NCI-H774 (cell line): ENCODE results near the gene POLR3H.
"Not testable (repeated sequence)": the region's sequence is repeated elsewhere in the genome, so short reads cannot be mapped to it uniquely, and the experiment has no call there.

Source experiments
- DNase-seq: peaks from one replicate; lab custom pipeline; 2025; lab: John Stamatoyannopoulos, UW

Gene POLR3H

GRCh38 chr22:41564563-41564962 lies 20.3 kb upstream of the POLR3H start:
- no peak for DNase-seq

DNA sequence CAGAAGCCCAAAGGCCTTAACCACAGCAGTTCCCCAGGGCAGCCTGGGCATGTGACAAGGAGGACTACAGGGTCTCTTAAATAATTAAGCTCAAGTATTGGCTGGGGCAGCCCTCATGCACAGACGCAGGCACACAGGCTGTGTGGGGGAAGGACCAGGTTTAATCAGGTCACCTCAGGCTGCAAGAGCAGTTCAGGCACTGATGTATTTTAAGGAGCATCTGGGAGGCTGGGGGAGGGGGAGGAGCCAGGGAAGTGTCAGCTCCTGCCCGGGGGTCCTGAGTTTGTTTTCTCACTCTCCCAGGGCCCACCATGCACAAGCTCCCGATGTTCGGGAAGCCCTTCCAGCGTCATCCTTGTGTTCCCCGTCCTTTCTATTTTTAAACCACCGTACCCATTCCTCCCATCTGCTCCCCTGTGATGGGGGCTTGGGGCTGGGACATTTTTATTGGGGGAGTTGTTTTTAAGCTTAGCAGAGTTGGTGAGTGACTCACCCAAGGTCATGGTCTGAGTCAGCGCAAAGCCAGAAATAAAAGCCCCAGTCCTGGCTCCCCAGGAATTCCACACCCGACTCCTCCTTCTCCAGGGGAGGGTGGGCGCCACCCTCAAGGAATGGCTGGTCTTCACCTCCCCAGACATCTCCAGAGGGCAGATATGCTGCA lies 18.9 kb upstream of the POLR3H start:
- no peak for DNase-seq

GRCh38 chr22:41562461-41562860 lies 18.2 kb upstream of the POLR3H start:
- no peak for DNase-seq

GRCh38 chr22:41561788-41562187 lies 17.5 kb upstream of the POLR3H start:
- no peak for DNase-seq

DNA sequence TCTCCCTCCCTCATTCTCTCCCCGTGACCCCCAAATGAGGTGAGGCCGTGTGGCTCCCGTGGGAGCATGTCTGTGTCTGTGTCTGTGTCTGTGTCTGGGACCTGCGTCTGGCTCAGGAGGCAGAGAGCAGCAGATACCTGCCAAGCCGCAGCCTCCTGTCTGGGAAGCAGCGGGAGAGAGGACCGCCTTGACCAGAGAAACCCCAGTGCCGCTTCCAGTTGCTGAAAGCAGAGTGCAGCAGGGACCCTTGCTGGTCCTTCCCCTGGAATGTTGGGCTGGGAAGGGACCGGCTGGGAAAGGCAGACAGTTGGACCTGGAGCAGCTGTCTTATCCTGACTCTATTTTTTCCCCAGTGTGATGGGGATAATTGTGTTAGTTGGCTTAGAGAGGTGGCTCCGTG lies 17.1 kb upstream of the POLR3H start:
- DNase-seq = no peak

DNA sequence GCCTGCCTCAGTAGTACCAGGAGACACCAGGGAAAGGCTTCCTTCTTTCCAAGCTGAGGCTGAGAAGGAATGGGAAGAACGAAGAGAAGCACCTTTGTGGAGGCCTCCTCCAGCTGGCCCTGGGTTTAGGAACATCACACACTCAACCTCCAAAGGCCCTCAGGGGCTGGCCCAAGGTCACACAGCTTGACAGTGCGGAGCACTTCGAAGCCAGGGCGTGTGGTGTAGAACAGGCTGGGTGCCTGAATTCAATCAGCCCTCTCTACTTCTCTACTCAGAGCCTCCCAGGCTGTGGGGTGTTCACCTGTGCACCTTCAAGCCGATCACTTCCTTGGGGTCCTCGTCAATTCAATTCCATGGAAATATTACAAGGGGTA lies 15.8 kb upstream of the POLR3H start:
- DNase-seq = no peak

GRCh38 chr22:41558241-41558630 lies 14.0 kb upstream of the POLR3H start:
- DNase-seq = not testable (repeated sequence)

- no peak for DNase-seq
Observed at GRCh38 chr22:41557401-41558240, 13.4 kb upstream of the POLR3H start.

DNA sequence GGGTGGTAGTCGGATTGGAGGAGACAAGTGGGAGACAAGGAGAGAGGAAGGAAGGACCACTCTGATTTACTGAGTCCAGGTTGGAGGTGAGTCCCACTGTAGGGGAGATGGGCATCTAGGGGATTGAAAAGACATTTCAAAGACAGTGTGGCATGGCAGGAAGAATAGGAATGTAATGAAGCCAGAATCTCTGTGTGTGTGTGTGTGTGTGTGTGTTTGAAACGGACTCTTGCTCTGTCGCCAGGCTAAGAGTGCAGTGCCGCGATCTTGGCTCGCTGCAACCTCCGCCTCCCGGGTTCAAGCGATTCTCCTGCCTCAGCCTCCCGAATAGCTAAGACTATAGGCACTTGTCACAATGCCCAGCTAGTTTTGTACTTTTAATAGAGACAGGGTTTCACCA lies 12.3 kb upstream of the POLR3H start:
- DNase-seq = no peak

DNA sequence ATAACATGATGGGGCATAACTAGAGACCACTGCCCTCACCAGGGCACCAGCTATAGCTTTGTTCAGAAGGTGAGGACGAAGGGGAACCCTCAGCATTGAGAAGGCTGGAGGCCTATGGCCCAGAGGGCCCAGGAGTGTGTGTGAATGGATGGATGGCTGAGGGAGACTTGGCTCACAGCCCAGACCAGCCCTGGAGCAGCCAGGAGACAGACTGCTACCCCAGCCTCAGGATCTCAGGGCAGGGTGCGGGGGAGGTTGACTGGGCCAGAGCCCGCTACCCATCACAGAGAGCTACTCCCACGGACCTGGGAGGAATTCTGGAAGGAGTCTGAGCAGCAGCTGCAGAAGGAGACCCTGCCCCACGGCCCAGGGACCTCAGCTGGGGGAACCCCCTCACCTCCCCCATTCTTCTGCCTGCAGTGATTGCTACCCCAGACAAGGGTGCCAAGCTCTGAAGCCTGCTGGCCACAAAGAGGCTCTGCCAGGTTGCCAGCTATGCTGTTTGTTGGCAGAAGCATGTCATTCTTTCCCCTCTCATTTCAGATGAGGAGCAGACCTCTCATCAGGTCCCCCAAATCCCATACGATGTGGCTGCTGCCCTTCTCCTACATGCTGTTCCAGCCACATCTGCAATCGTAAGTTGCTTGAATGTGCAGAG lies 11.2 kb upstream of the POLR3H start:
- DNase-seq = no peak

DNA sequence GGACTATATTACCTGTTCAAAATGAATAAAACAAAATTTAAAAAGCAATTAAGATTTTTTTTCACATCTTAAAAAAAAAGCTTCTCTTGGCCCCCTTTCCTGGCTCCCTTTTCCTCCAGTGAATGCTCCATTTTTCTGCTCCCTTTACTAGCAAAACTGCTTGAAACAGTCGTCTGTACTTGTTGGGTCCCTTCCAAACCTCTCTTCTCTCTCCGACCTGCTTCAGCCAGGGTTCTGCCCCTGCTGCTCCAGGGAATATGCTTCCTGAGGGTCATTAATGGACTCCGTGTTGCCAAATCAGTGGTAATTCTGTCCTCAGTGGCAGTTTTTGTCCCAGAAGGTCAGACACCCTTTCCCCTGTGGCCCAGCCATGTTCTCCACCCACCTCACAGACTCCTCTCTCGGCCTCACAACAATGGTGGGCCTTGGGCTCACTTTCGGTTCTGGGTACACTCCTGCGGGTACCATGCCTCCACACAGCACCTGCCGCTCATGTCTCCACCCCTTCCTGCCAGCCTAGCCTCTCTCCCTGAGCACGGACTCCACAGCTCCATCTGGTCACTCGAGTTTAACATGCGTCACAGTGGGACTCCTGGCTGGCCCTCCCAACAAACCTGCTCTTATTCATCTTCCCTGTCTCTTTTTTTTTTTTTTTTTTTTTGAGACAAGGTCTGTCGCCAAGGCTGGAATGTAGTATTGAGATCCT lies 7.8 kb upstream of the POLR3H start:
- DNase-seq = no peak

- no peak for DNase-seq
Observed at GRCh38 chr22:41550952-41551491, 6.8 kb upstream of the POLR3H start.

- no peak for DNase-seq
Observed at GRCh38 chr22:41548830-41549211, 4.6 kb upstream of the POLR3H start.

- no peak for DNase-seq
Observed at GRCh38 chr22:41544671-41545476, 604 bp upstream of the POLR3H start.

DNA sequence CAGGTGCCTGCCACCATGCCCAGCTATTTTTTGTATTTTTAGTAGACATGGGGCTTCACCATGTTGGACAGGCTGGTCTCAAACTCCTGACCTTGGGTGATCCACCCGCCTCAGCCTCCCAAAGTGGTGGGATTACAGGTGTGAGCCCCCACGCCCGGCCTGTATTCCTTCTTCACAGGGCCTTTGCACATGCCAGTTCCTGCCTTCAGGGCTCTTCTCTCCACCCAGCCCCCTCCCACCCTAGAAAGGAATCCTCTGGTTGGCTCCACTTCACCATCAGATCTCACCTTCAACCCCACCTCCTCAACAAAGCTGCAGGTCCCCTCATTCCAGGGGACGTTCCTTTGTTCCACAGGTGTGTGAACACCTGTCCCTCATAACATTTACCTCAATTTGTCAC lies 2.0 kb downstream of the POLR3H start:
- DNase-seq = no peak

- DNase-seq = no peak
Observed at GRCh38 chr22:41541484-41541883, 2.8 kb downstream of the POLR3H start.

- no peak for DNase-seq
Observed at GRCh38 chr22:41540365-41540764, 3.9 kb downstream of the POLR3H start.

GRCh38 chr22:41540006-41540315 lies 4.3 kb downstream of the POLR3H start:
- no peak for DNase-seq

DNA sequence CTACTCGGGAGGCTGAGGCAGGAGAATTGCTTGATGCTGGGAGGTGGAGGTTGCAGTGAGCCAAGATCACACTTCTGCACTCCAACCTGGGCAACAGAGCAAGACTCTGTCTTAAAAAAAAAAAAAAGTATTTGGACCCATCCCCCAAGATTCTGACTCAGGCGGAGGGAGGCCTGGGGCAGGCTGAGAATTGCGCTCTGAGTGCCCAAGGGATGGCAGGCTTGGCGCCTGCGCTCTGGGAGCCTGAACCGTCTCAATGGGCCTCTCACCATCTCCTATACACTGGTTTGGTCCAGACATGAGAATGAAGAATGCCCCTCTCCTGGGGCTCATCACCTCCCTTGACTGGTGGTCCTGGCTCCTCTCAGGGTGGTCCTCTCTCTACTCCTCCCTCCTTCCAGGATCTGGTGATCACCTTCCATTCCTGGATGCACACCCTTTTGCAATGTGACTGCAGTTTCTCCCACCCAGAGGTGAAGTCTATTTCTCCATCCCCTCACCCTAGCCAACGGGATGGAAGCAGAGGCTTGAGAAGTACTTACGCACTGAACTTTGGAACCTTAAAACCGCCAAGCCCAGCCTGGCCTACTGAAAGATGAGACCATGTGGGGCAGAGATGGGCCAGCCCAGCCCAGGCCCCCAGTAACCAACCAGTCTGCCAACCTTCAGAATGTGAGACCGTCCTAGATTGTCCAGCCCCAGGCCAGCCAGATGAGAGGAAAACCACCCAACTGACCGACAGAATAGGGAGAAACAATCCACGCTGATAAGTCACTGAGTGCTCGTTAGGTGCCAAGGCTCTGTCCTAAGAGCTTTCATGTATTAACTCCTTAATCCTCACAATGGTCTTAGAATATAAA lies 4.9 kb downstream of the POLR3H start:
- DNase-seq = no peak

GRCh38 chr22:41538583-41538982 lies 5.7 kb downstream of the POLR3H start:
- no peak for DNase-seq

- DNase-seq = no peak
Observed at GRCh38 chr22:41537203-41537602, 7.1 kb downstream of the POLR3H start.
